H9 (cell line): ENCODE measurements around the gene CREB1. TPM values are rescaled to one million over a fixed set of nuclear protein-coding genes. Genes with fewer than 3 reads are reported as not detected.

Experiments
- DNase-seq: peaks from one replicate; pipeline ENCODE4 v3.0.0-alpha.2; 2017
- H2AFZ ChIP-seq: one replicate; pipeline ENCODE4 v1.6.1; 2013; ENCODE audit warnings: mild to moderate bottlenecking, low read length, control low read depth, moderate library complexity
- H2AK5ac ChIP-seq: 2 replicates; pipeline ENCODE4 v1.6.1; 2013; ENCODE audit warnings: low read length, control low read depth, mixed read lengths; ENCODE audit not compliant: insufficient read length
- H2BK120ac ChIP-seq: one replicate; pipeline ENCODE4 v1.6.1; 2013; ENCODE audit warnings: low read depth, mild to moderate bottlenecking, low read length, control low read depth, inconsistent platforms; ENCODE audit not compliant: poor library complexity, severe bottlenecking
- H2BK12ac ChIP-seq: 2 replicates; pipeline ENCODE4 v1.6.1; 2013; ENCODE audit warnings: low read length, control low read depth, mixed read lengths, low read depth; ENCODE audit not compliant: insufficient read length
- H2BK15ac ChIP-seq: 2 replicates; pipeline ENCODE4 v1.6.1; 2013; ENCODE audit warnings: low read depth, low read length, control low read depth
- H2BK20ac ChIP-seq: one replicate; pipeline ENCODE4 v1.6.1; 2013; ENCODE audit warnings: low read depth, mild to moderate bottlenecking, low read length, control low read depth, inconsistent platforms; ENCODE audit not compliant: poor library complexity, severe bottlenecking
- H2BK5ac ChIP-seq: 2 replicates; pipeline ENCODE4 v1.6.1; 2013; ENCODE audit warnings: low read length, control low read depth, mixed read lengths; ENCODE audit not compliant: insufficient read length
- H3K14ac ChIP-seq: 2 replicates; pipeline ENCODE4 v1.6.1; 2013; ENCODE audit warnings: low read length, control low read depth; ENCODE audit not compliant: insufficient read depth
- H3K18ac ChIP-seq: 2 replicates; pipeline ENCODE4 v1.6.1; 2013; ENCODE audit warnings: low read depth, mild to moderate bottlenecking, mixed read lengths, low read length, control low read depth; ENCODE audit not compliant: insufficient read length
- H3K23ac ChIP-seq: 2 replicates; pipeline ENCODE4 v1.6.1; 2013; ENCODE audit warnings: low read length, control low read depth, mixed read lengths, low read depth; ENCODE audit not compliant: insufficient read length
- H3K23me2 ChIP-seq: 2 replicates; pipeline ENCODE4 v1.6.1; 2013; ENCODE audit warnings: low read depth, mild to moderate bottlenecking, mixed read lengths, low read length, control low read depth; ENCODE audit not compliant: insufficient read length, poor library complexity, severe bottlenecking
- H3K27ac ChIP-seq: 2 replicates; pipeline ENCODE4 v1.5.1; 2013; ENCODE audit warnings: low read length, control low read depth, mixed read lengths, low read depth; ENCODE audit not compliant: insufficient read length
- H3K27me3 ChIP-seq: 2 replicates; pipeline ENCODE4 v1.6.1; 2013; ENCODE audit warnings: low read length, control low read depth, inconsistent platforms; ENCODE audit not compliant: insufficient read depth
- H3K4ac ChIP-seq: 2 replicates; pipeline ENCODE4 v1.6.1; 2013; ENCODE audit warnings: low read depth, mild to moderate bottlenecking, control low read depth, inconsistent platforms, low read length, moderate library complexity
- H3K4me1 ChIP-seq: 2 replicates; pipeline ENCODE4 v1.6.1; 2013; ENCODE audit warnings: low read length, control low read depth, inconsistent platforms; ENCODE audit not compliant: insufficient read depth
- H3K4me2 ChIP-seq: 2 replicates; pipeline ENCODE4 v1.6.1; 2013; ENCODE audit warnings: low read length, control low read depth, mixed read lengths; ENCODE audit not compliant: insufficient read length, insufficient read depth
- H3K56ac ChIP-seq: 2 replicates; pipeline ENCODE4 v1.6.1; 2013; ENCODE audit warnings: low read depth, mild to moderate bottlenecking, mixed read lengths, low read length, control low read depth; ENCODE audit not compliant: insufficient read length
- H3K79me1 ChIP-seq: 2 replicates; pipeline ENCODE4 v1.6.1; 2013; ENCODE audit warnings: low read depth, mild to moderate bottlenecking, moderate library complexity, low read length, control low read depth, inconsistent platforms; ENCODE audit not compliant: insufficient read depth, poor library complexity, severe bottlenecking
- H3K79me2 ChIP-seq: 2 replicates; pipeline ENCODE4 v1.6.1; 2013; ENCODE audit warnings: low read length, control low read depth, inconsistent platforms; ENCODE audit not compliant: insufficient read depth
- H3K9ac ChIP-seq: 2 replicates; pipeline ENCODE4 v1.6.1; 2013; ENCODE audit warnings: low read length, control low read depth, mixed read lengths; ENCODE audit not compliant: insufficient read length; ENCODE audit errors: extremely low read depth
- H3K9me3 ChIP-seq: one replicate; pipeline ENCODE4 v1.6.1; 2013; ENCODE audit warnings: low read depth, low read length, inconsistent platforms; ENCODE audit not compliant: control insufficient read depth
- H3T11ph ChIP-seq: one replicate; pipeline ENCODE4 v1.6.1; 2013; ENCODE audit warnings: mild to moderate bottlenecking, low read length, control low read depth, inconsistent platforms
- H4K20me1 ChIP-seq: one replicate; pipeline ENCODE4 v1.6.1; 2013; ENCODE audit not compliant: control insufficient read depth, insufficient read length, insufficient read depth
- H4K5ac ChIP-seq: 2 replicates; pipeline ENCODE4 v1.6.1; 2013; ENCODE audit warnings: low read depth, mild to moderate bottlenecking, mixed read lengths, low read length, control low read depth; ENCODE audit not compliant: insufficient read length
- H4K8ac ChIP-seq: replicated peaks from 2 replicates; pipeline ENCODE4 v1.6.1; 2013; ENCODE audit warnings: low read length, control low read depth, mixed read lengths, low read depth; ENCODE audit not compliant: insufficient read length
- H4K91ac ChIP-seq: 2 replicates; pipeline ENCODE4 v1.6.1; 2013; ENCODE audit warnings: low read depth, mild to moderate bottlenecking, moderate library complexity, mixed read lengths, low read length, control low read depth; ENCODE audit not compliant: insufficient read length
- H3K27ac Mint-ChIP-seq, 3 experiments: 2 replicates in 2 of 3; 3 replicates in 1 of 3; pipeline ENCODE4 v1.8.0; 2020 to 2021; ENCODE audit warnings: mixed read lengths in 3 of 3, mild to moderate bottlenecking in 1 of 3, moderate library complexity in 1 of 3
- H3K27me3 Mint-ChIP-seq: 2 replicates; pipeline ENCODE4 v1.8.0; 2021; ENCODE audit warnings: low read depth, mild to moderate bottlenecking, moderate library complexity, mixed read lengths
- H3K36me3 Mint-ChIP-seq, 3 experiments: 2 replicates in 2 of 3; 3 replicates in 1 of 3; pipeline ENCODE4 v1.8.0; 2020 to 2021; ENCODE audit warnings: low read depth in 3 of 3, mixed read lengths in 3 of 3; ENCODE audit not compliant: insufficient read depth in 1 of 3
- H3K4me1 Mint-ChIP-seq, 2 experiments: 2 replicates each; pipeline ENCODE4 v1.8.0; 2020; ENCODE audit warnings: mixed read lengths in 2 of 2
- H3K4me3 Mint-ChIP-seq, 2 experiments: 2 replicates in 1 of 2; 3 replicates in 1 of 2; pipeline ENCODE4 v1.8.0; 2020 to 2021; ENCODE audit warnings: mild to moderate bottlenecking in 2 of 2, mixed read lengths in 2 of 2, moderate library complexity in 1 of 2
- H3K9me3 Mint-ChIP-seq, 2 experiments: 2 replicates in 1 of 2; 3 replicates in 1 of 2; pipeline ENCODE4 v1.8.0; 2020; ENCODE audit warnings: mild to moderate bottlenecking in 2 of 2, mixed read lengths in 2 of 2, moderate library complexity in 1 of 2
- WGBS: extraction: QIAGEN DNeasy Blood & Tissue Kit; methylation state at CpG from one replicate; pipeline ENCODE4 v1.1.7; 2013; ENCODE audit warnings: missing lambda C conversion rate, low lambda C conversion rate, mixed read lengths; ENCODE audit not compliant: insufficient read length; ENCODE audit errors: extremely low coverage; 5-methylcytosine and 5-hydroxymethylcytosine counted together
- total RNA-seq: library from RNA; stranded (reverse); gene quantifications from 2 replicates; pipeline ENCODE4 v1.2.1, GENCODE V29; 2021
- TF ChIP-seq, protein P1 (sequence below): fragments of 200-600 bp; sonication (generic); conservative IDR thresholded peaks from 3 replicates; pipeline ENCODE4 v1.8.0; 2021; ENCODE audit warnings: antibody characterized with exemption, mild to moderate bottlenecking

CREB1 gene
- total RNA-seq, 1 experiment from 2014 or later: 103 TPM

DNA sequence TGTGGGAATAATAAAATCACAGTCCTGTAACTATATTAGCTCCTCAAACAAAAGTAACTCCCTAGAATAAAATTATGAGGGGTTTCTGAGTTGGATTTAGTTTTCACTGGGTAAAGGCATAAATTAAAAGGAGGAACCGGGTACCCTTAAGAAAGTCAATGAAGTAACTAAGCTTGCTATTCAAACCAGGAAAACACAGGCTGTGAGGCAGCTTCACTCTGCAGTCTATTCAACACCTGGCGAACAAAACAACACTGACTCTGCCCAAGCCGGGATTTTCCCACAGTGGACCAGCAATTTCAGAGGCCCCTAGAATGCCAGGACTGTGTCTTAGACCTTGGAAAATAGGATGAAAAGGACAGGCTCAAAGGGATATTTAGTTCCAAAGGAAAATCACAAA lies 24.6 kb upstream of the CREB1 start:
- Histone ChIP-seq H3K79me2 (no peaks in the 10 kb centered on the region), H2BK5ac (no peak overlapping the region), H2BK15ac (no peak overlapping the region), H3K4me2 (no peak overlapping the region), H2AK5ac (no peak overlapping the region), H4K8ac (no peak overlapping the region), H2BK20ac (no peak overlapping the region), H3K4ac (no peak overlapping the region), H3K27ac (no peak overlapping the region), H3K14ac (no peak overlapping the region), H2AFZ (no peak overlapping the region), H3K23me2 (no peaks in the 10 kb centered on the region), H3K18ac (no peak overlapping the region), H4K91ac (no peak overlapping the region), H3K56ac (no peak overlapping the region), H3K9ac (no peak overlapping the region), H2BK12ac (no peak overlapping the region), H4K5ac (no peak overlapping the region), H3K4me1 (peaks cover 9% of the 10 kb centered on the region), H2BK120ac (no peak overlapping the region), H3K23ac (no peak overlapping the region), H3K27me3 (no peaks in the 10 kb centered on the region), H3T11ph (no peak overlapping the region), H4K20me1 (no peaks in the 10 kb centered on the region), H3K9me3 (no peaks in the 10 kb centered on the region), H3K79me1 (no peaks in the 10 kb centered on the region)
- WGBS: no CpG with 5 or more reads among the region's 3 CpGs
- no peak for DNase-seq
- H3K4me1 Mint-ChIP-seq: peaks cover 38 to 44% of the 10 kb centered on the region in 2 experiments
- peak overlapping the region; percentile 6 to 12; a peak in 4 of 5 replicates for H3K4me3 Mint-ChIP-seq
- no peaks in the 10 kb centered on the region; a peak in 1 of 5 replicates for H3K9me3 Mint-ChIP-seq
- H3K27ac Mint-ChIP-seq: peak overlapping the region; percentile 22 to 71 (median 62)
- no peaks in the 10 kb centered on the region for H3K27me3 Mint-ChIP-seq
- peaks cover 0 to 5% (median 0%) of the 10 kb centered on the region in 3 experiments; a peak in 1 of 7 replicates for H3K36me3 Mint-ChIP-seq
- TF ChIP-seq, protein P1, sequence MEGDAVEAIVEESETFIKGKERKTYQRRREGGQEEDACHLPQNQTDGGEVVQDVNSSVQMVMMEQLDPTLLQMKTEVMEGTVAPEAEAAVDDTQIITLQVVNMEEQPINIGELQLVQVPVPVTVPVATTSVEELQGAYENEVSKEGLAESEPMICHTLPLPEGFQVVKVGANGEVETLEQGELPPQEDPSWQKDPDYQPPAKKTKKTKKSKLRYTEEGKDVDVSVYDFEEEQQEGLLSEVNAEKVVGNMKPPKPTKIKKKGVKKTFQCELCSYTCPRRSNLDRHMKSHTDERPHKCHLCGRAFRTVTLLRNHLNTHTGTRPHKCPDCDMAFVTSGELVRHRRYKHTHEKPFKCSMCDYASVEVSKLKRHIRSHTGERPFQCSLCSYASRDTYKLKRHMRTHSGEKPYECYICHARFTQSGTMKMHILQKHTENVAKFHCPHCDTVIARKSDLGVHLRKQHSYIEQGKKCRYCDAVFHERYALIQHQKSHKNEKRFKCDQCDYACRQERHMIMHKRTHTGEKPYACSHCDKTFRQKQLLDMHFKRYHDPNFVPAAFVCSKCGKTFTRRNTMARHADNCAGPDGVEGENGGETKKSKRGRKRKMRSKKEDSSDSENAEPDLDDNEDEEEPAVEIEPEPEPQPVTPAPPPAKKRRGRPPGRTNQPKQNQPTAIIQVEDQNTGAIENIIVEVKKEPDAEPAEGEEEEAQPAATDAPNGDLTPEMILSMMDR: no peak
